Nephron progenitor cell (in vitro differentiated cells): Measurements from ENCODE around the gene MFSD6L.
A peak's percentile ranks its signal among the peaks of the same experiment; 100 is the strongest.

Source experiments
- DNase-seq: peaks from one replicate; pipeline ENCODE4 v3.0.0; 2021
- H3K27ac Mint-ChIP-seq: 2 replicates; pipeline ENCODE4 v1.8.0; 2021; ENCODE audit warnings: mild to moderate bottlenecking, moderate library complexity, mixed read lengths
- H3K27me3 Mint-ChIP-seq: 2 replicates; pipeline ENCODE4 v1.8.0; 2021; ENCODE audit warnings: mild to moderate bottlenecking, low read depth, mixed read lengths; ENCODE audit not compliant: poor library complexity
- H3K36me3 Mint-ChIP-seq: 2 replicates; pipeline ENCODE4 v1.8.0; 2021; ENCODE audit warnings: low read depth, mixed read lengths
- H3K4me1 Mint-ChIP-seq: 2 replicates; pipeline ENCODE4 v1.8.0; 2021; ENCODE audit warnings: mixed read lengths
- H3K4me3 Mint-ChIP-seq: 2 replicates; pipeline ENCODE4 v1.8.0; 2021; ENCODE audit warnings: mild to moderate bottlenecking, moderate library complexity, mixed read lengths
- H3K9me3 Mint-ChIP-seq: 2 replicates; pipeline ENCODE4 v1.8.0; 2021; ENCODE audit warnings: mild to moderate bottlenecking, moderate library complexity, mixed read lengths
- TF ChIP-seq, protein P1 (sequence below): fragments of 200-600 bp; sonication (generic); IDR thresholded peaks from 2 replicates; pipeline ENCODE4 v1.5.0; 2021; ENCODE audit warnings: antibody characterized with exemption

The MFSD6L gene

DNA sequence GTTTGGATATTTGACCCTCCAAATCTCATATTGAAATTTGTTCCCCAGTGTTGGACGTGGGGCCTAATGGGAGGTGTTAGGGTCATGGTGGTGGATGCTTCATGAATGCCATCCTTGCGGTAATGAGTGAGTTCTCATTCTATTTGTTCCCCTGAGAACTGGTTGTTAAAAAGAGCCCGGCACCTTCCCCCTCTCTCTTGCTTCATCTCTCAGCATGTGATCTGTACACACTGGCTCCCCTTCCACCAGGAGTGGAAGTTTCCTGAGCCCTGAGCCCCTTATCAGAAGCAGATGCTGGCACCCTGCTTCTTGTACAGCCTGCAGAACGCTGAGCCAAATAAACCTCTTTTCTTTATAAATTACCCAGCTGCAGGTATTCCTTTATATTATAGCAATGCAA, 42.7 kb upstream of the MFSD6L start:
- peaks cover 15% of the 10 kb centered on the region for H3K4me1 Mint-ChIP-seq

DNA sequence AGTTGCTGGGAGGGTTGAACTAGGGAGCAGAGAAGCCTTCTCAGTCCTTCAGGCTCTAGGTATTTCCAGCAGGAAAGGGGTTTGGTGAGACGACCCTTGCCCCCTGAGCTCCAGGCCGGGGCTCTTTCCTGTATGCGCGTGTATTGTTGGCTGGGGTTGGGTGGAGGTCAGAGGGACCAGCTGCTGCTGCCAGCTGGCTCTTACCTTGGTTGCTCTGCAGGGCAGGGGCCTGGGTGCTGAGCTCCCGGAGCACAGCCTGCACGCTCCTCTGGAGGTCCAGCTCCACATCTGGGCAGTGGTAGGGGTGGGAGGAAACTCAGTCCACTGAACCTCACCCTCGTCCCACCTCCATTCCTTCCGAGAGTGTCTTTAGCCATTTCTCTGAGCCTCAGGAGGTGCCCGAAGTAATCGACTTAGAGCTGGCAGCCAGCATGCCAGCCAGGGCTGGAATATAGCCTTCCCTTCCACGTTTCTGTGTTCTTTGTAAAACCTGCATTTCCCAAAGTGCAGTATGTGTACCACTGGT, 40.3 kb upstream of the MFSD6L start:
- TF ChIP-seq, protein P1, sequence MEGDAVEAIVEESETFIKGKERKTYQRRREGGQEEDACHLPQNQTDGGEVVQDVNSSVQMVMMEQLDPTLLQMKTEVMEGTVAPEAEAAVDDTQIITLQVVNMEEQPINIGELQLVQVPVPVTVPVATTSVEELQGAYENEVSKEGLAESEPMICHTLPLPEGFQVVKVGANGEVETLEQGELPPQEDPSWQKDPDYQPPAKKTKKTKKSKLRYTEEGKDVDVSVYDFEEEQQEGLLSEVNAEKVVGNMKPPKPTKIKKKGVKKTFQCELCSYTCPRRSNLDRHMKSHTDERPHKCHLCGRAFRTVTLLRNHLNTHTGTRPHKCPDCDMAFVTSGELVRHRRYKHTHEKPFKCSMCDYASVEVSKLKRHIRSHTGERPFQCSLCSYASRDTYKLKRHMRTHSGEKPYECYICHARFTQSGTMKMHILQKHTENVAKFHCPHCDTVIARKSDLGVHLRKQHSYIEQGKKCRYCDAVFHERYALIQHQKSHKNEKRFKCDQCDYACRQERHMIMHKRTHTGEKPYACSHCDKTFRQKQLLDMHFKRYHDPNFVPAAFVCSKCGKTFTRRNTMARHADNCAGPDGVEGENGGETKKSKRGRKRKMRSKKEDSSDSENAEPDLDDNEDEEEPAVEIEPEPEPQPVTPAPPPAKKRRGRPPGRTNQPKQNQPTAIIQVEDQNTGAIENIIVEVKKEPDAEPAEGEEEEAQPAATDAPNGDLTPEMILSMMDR, result no peak
- Mint-ChIP-seq H3K9me3 (peaks cover 4% of the 10 kb centered on the region), H3K27me3 (peaks cover 37% of the 10 kb centered on the region), H3K36me3 (no peaks in the 10 kb centered on the region), H3K4me1 (peaks cover 20% of the 10 kb centered on the region), H3K4me3 (no peak overlapping the region), H3K27ac (no peak overlapping the region)
- DNase-seq, result no peak

More for the DNA sequence above, 42.7 kb upstream of the MFSD6L start:
- Mint-ChIP-seq H3K4me3 (no peak overlapping the region), H3K27me3 (peaks cover 32% of the 10 kb centered on the region), H3K36me3 (no peaks in the 10 kb centered on the region), H3K9me3 (peaks cover 12% of the 10 kb centered on the region), H3K27ac (no peak overlapping the region)
- DNase-seq, result no peak
- TF ChIP-seq, protein P1, result no peak

DNA sequence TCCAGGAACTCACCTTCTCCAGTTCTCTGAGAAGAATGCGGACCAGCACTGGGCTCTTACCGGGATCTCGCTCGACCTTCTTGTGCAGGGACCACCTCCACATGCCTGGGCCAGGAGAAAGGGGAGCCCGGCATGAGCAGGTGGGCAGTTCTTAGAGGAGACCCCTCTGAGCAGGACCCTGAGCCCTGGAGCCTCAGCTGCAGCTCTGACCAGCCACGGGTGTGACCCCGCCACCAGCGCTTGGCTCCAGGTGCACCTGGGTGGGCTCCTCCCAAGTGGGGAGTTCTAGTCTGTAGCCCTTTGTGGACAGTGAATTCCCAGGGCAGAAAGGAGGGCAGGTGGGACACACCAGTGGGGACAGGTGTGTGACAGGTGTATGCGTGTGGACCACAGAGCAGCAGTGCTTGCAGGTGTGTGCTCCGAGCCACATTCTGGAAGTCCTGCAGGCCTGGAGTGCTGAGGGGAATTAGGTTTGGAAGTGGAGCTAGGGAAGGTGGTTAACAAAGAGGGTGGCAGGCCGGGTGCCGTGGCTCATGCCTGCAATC, 39.5 kb upstream of the MFSD6L start:
- peaks cover 34% of the 10 kb centered on the region for H3K27me3 Mint-ChIP-seq
- H3K9me3 Mint-ChIP-seq, result peaks cover 4% of the 10 kb centered on the region
- peak overlapping the region; percentile 66 for H3K27ac Mint-ChIP-seq
- H3K36me3 Mint-ChIP-seq, result no peaks in the 10 kb centered on the region
- peaks cover 20% of the 10 kb centered on the region for H3K4me1 Mint-ChIP-seq
- DNase-seq, result no peak
- H3K4me3 Mint-ChIP-seq, result no peak overlapping the region
- TF ChIP-seq, protein P1, result no peak

DNA sequence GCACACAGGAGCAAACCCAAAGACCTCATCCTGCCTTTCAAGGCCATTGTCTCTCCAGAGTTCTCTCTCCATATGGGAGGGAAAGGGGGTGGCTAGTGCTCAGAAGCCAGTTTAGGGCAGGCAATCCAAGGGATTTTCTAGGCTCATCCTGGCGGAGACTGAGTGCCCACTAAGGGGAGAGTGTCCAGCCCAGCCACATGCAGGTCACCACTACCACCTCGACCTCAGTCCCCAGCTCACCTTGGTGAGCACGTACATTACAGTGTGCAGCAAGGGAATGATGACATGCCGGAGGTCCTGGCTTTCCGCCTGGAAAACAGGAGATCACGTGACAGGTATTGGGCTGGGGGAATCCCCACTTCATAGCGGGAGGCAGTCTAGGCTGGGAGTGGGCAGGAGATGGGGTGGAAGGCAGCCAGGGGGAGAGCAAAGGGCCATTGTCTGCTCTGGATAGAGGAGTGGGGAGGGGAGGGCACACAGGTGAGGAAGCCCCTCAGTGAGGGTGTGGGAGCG, 38.5 kb upstream of the MFSD6L start:
- H3K36me3 Mint-ChIP-seq, result no peaks in the 10 kb centered on the region
- H3K9me3 Mint-ChIP-seq, result no peaks in the 10 kb centered on the region
- peak overlapping the region; percentile 1 for H3K4me3 Mint-ChIP-seq
- H3K27me3 Mint-ChIP-seq, result peaks cover 34% of the 10 kb centered on the region
- TF ChIP-seq, protein P1, result no peak
- peaks cover 20% of the 10 kb centered on the region for H3K4me1 Mint-ChIP-seq
- no peak for DNase-seq
- H3K27ac Mint-ChIP-seq, result peak overlapping the region; percentile 84

DNA sequence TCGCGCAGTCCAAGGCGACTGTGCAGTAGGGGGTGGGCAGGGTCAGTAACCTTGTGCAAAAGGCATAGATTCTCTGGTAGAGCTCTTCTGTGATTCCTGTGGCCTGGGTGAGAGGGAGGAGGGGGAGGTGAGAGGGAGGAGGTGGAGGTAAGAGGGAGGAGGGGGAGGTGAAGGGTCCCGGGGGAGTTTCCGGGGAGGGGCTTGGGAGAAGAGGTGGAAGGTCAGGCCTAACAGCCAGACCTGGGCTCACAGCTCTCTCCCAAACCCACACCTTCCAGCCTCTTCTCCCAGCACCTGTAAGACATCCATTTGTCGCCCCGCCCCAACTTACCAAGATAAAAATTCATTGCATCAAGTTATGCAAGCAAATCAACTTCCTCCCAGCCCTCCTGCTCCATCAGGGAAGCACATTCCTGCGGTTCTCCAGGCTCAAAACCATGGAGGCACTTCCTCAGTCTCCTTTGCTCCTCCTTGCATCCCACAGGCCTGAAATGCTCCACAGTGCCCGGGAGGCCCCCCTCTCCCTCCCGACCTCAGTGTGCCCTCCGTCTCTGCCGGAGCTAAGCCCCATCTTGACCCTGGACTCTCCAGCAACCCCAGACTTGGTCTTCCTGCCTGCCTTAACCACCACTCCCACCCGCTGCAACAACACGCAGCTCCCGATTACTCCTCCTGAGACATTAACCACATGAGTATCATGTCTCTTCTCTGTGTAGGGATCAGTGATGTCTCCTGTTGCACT, 37.8 kb upstream of the MFSD6L start:
- TF ChIP-seq, protein P1, result no peak
- H3K9me3 Mint-ChIP-seq, result no peaks in the 10 kb centered on the region
- peaks cover 27% of the 10 kb centered on the region for H3K27me3 Mint-ChIP-seq
- H3K4me1 Mint-ChIP-seq, result peaks cover 20% of the 10 kb centered on the region
- peak overlapping the region; percentile 84 for H3K27ac Mint-ChIP-seq
- no peak for DNase-seq
- peak overlapping the region; percentile 61 for H3K4me3 Mint-ChIP-seq
- no peaks in the 10 kb centered on the region for H3K36me3 Mint-ChIP-seq
